Activated CD4-positive, alpha-beta memory T cell treated with anti-CD3 and anti-CD28 coated beads, Interleukin-2, amount 10 ng/mL, durations not matched to agents 7 days and 5 days (primary cell): ENCODE measurements around the gene SUPT5H. TPM values are rescaled to one million over a fixed set of nuclear protein-coding genes. Genes with fewer than 3 reads are reported as not detected.
"Not testable (repeated sequence)": the region's sequence is repeated elsewhere in the genome, so short reads cannot be mapped to it uniquely, and the experiment has no call there.

Source experiments
- CTCF ChIA-PET: fragments of 350-600 bp; sonication (Branson Sonifier 250); formaldehyde crosslinking; loops from one replicate; lab custom pipeline; 2021; ENCODE audit warnings: antibody characterized with exemption, inconsistent platforms; lab: Charles Lee
- POLR2A ChIA-PET: fragments of 350-600 bp; sonication (Branson Sonifier 250); formaldehyde crosslinking; loops from one replicate; lab custom pipeline; 2021; ENCODE audit warnings: antibody characterized with exemption; lab: Charles Lee
- DNase-seq: peaks from one replicate; pipeline ENCODE4 v3.0.0-alpha.2; 2020
- H3K27ac Mint-ChIP-seq: one replicate; pipeline ENCODE4 v1.8.0; 2021; ENCODE audit warnings: mild to moderate bottlenecking, mixed read lengths
- H3K27me3 Mint-ChIP-seq: one replicate; pipeline ENCODE4 v1.8.0; 2021; ENCODE audit warnings: mixed read lengths
- H3K36me3 Mint-ChIP-seq: one replicate; pipeline ENCODE4 v1.8.0; 2021; ENCODE audit warnings: low read depth, mixed read lengths
- H3K4me1 Mint-ChIP-seq: one replicate; pipeline ENCODE4 v1.8.0; 2021; ENCODE audit warnings: mixed read lengths
- H3K4me3 Mint-ChIP-seq: one replicate; pipeline ENCODE4 v1.8.0; 2021; ENCODE audit warnings: mild to moderate bottlenecking, mixed read lengths
- H3K9me3 Mint-ChIP-seq: one replicate; pipeline ENCODE4 v1.8.0; 2021; ENCODE audit warnings: mixed read lengths
- total RNA-seq, 2 experiments: library from RNA; stranded (reverse); gene quantifications; one replicate each; pipeline ENCODE4 v1.2.3, GENCODE V29; 2021

The SUPT5H gene
- total RNA-seq, 2 experiments from 2014 or later: 153 to 159 TPM

- CTCF ChIA-PET: no interaction called here
- peaks cover 66% of the 10 kb centered on the region for H3K4me1 Mint-ChIP-seq
- no peaks in the 10 kb centered on the region for H3K27me3 Mint-ChIP-seq
- peak overlapping the region; percentile 91 for H3K4me3 Mint-ChIP-seq
- H3K36me3 Mint-ChIP-seq: peaks cover 59% of the 10 kb centered on the region
- DNase-seq: no peak
- no peaks in the 10 kb centered on the region for H3K9me3 Mint-ChIP-seq
- POLR2A ChIA-PET: interaction anchor here (1.1 to 5.4 kb wide), 3 partner anchors 13 to 32 kb away, joined by 3 to 133 read pairs (median 3); partner anchors contain the start of genes RPS16 and TIMM50
- peak overlapping the region; percentile 94 for H3K27ac Mint-ChIP-seq
Observed at GRCh38 chr19:39448271-39448670, 2.9 kb downstream of the SUPT5H start.

GRCh38 chr19:39449116-39449797 is 3.9 kb downstream of the SUPT5H start:
- H3K4me1 Mint-ChIP-seq: peaks cover 66% of the 10 kb centered on the region
- POLR2A ChIA-PET: interaction anchor here (1.3 to 5.4 kb wide), 2 partner anchors 14 to 31 kb away, joined by 3 to 133 read pairs; partner anchors contain the start of genes RPS16 and TIMM50

GRCh38 chr19:39451257-39451656 is 5.9 kb downstream of the SUPT5H start:
- POLR2A ChIA-PET: interaction anchor here (2.3 kb wide), 1 partner anchor 15 kb away, joined by 9 read pairs; the partner anchor contains the start of gene RPS16
- CTCF ChIA-PET: interaction anchor here (0.6 kb wide), 1 partner anchor 24 kb away, joined by 3 read pairs; no protein-coding TSS in a partner anchor
- Mint-ChIP-seq H3K36me3 (peaks cover 62% of the 10 kb centered on the region), H3K4me1 (peaks cover 62% of the 10 kb centered on the region)
- not testable (repeated sequence) for DNase-seq, H3K27me3 Mint-ChIP-seq, H3K9me3 Mint-ChIP-seq, H3K4me3 Mint-ChIP-seq, H3K27ac Mint-ChIP-seq

More at GRCh38 chr19:39449116-39449797, 3.9 kb downstream of the SUPT5H start:
- H3K9me3 Mint-ChIP-seq: no peaks in the 10 kb centered on the region
- H3K27ac Mint-ChIP-seq: peak overlapping the region; percentile 94
- peak overlapping the region; percentile 53 for H3K4me3 Mint-ChIP-seq
- CTCF ChIA-PET: interaction anchor here (0.7 to 1.4 kb wide), 2 partner anchors 23 to 25 kb away, joined by 3 to 8 read pairs; no protein-coding TSS in a partner anchor
- DNase-seq: no peak
- H3K27me3 Mint-ChIP-seq: no peaks in the 10 kb centered on the region
- peaks cover 67% of the 10 kb centered on the region for H3K36me3 Mint-ChIP-seq

- no peak overlapping the region for H3K4me3 Mint-ChIP-seq
- ChIA-PET POLR2A (interaction anchor here (1.2 kb wide), 1 partner anchor 11 kb away, joined by 3 read pairs; no protein-coding TSS in a partner anchor), CTCF (interaction anchor here (0.6 to 4.0 kb wide), 3 partner anchors 8 to 23 kb away, joined by 3 to 20 read pairs (median 3); no protein-coding TSS in a partner anchor)
- no peak for DNase-seq
- H3K27ac Mint-ChIP-seq: no peak overlapping the region
- H3K36me3 Mint-ChIP-seq: peaks cover 72% of the 10 kb centered on the region
- no peaks in the 10 kb centered on the region for H3K27me3 Mint-ChIP-seq
- H3K9me3 Mint-ChIP-seq: no peaks in the 10 kb centered on the region
- no peaks in the 10 kb centered on the region for H3K4me1 Mint-ChIP-seq
Observed at GRCh38 chr19:39463403-39463802, 18.0 kb downstream of the SUPT5H start.

- Mint-ChIP-seq H3K27me3 (no peaks in the 10 kb centered on the region), H3K4me1 (peaks cover 2% of the 10 kb centered on the region), H3K9me3 (no peaks in the 10 kb centered on the region), H3K36me3 (peaks cover 79% of the 10 kb centered on the region), H3K27ac (no peak overlapping the region), H3K4me3 (no peak overlapping the region)
- CTCF ChIA-PET: no interaction called here
- POLR2A ChIA-PET: no interaction called here
- DNase-seq: no peak
Observed at GRCh38 chr19:39465956-39466747, 20.8 kb downstream of the SUPT5H start.

- H3K36me3 Mint-ChIP-seq: peaks cover 85% of the 10 kb centered on the region
- POLR2A ChIA-PET: interaction anchor here (1.4 to 1.7 kb wide), 2 partner anchors 12 to 27 kb away, joined by 3 to 4 read pairs; partner anchors contain the start of gene TIMM50
- DNase-seq: no peak
- H3K9me3 Mint-ChIP-seq: no peaks in the 10 kb centered on the region
- no peak overlapping the region for H3K27ac Mint-ChIP-seq
- CTCF ChIA-PET: no interaction called here
- H3K27me3 Mint-ChIP-seq: no peaks in the 10 kb centered on the region
- H3K4me1 Mint-ChIP-seq: peaks cover 11% of the 10 kb centered on the region
- no peak overlapping the region for H3K4me3 Mint-ChIP-seq
Observed at GRCh38 chr19:39467941-39468340, 22.6 kb downstream of the SUPT5H start.

- Mint-ChIP-seq H3K36me3 (peaks cover 81% of the 10 kb centered on the region), H3K27ac (no peak overlapping the region), H3K27me3 (no peaks in the 10 kb centered on the region), H3K4me3 (no peak overlapping the region), H3K4me1 (peaks cover 11% of the 10 kb centered on the region), H3K9me3 (no peaks in the 10 kb centered on the region)
- ChIA-PET POLR2A (interaction anchor here (1.4 to 1.7 kb wide), 2 partner anchors 11 to 28 kb away, joined by 3 to 4 read pairs; partner anchors contain the start of gene TIMM50), CTCF (no interaction called here)
- no peak for DNase-seq
Observed at GRCh38 chr19:39469036-39469435, 23.7 kb downstream of the SUPT5H start.

GRCh38 chr19:39469567-39469966 is 24.2 kb downstream of the SUPT5H start:
- no peak for DNase-seq
- H3K36me3 Mint-ChIP-seq: peaks cover 84% of the 10 kb centered on the region
- H3K4me1 Mint-ChIP-seq: peaks cover 11% of the 10 kb centered on the region
- H3K27ac Mint-ChIP-seq: no peak overlapping the region
- H3K9me3 Mint-ChIP-seq: no peaks in the 10 kb centered on the region
- CTCF ChIA-PET: no interaction called here
- H3K4me3 Mint-ChIP-seq: no peak overlapping the region
- POLR2A ChIA-PET: interaction anchor here (1.7 kb wide), 1 partner anchor 11 kb away, joined by 4 read pairs; the partner anchor contains the start of gene TIMM50
- no peaks in the 10 kb centered on the region for H3K27me3 Mint-ChIP-seq

GRCh38 chr19:39470724-39471339 is 25.4 kb downstream of the SUPT5H start:
- H3K4me3 Mint-ChIP-seq: no peak overlapping the region
- H3K9me3 Mint-ChIP-seq: no peaks in the 10 kb centered on the region
- DNase-seq: no peak
- peaks cover 11% of the 10 kb centered on the region for H3K4me1 Mint-ChIP-seq
- H3K27ac Mint-ChIP-seq: no peak overlapping the region
- no peaks in the 10 kb centered on the region for H3K27me3 Mint-ChIP-seq
- H3K36me3 Mint-ChIP-seq: peaks cover 84% of the 10 kb centered on the region
- ChIA-PET CTCF (interaction anchor here (1.1 kb wide), 1 partner anchor 27 kb away, joined by 3 read pairs; no protein-coding TSS in a partner anchor), POLR2A (no interaction called here)

GRCh38 chr19:39471756-39472536 is 26.6 kb downstream of the SUPT5H start:
- POLR2A ChIA-PET: no interaction called here

GRCh38 chr19:39472746-39473442 is 27.5 kb downstream of the SUPT5H start:
- Mint-ChIP-seq H3K9me3 (no peaks in the 10 kb centered on the region), H3K4me3 (no peak overlapping the region), H3K4me1 (peaks cover 11% of the 10 kb centered on the region), H3K36me3 (peaks cover 78% of the 10 kb centered on the region), H3K27ac (no peak overlapping the region), H3K27me3 (no peaks in the 10 kb centered on the region)
- no peak for DNase-seq
- POLR2A ChIA-PET: no interaction called here
- CTCF ChIA-PET: interaction anchor here (2.0 kb wide), 1 partner anchor 10 kb away, joined by 20 read pairs; no protein-coding TSS in a partner anchor

More at GRCh38 chr19:39471756-39472536, 26.6 kb downstream of the SUPT5H start:
- H3K9me3 Mint-ChIP-seq: no peaks in the 10 kb centered on the region
- no peaks in the 10 kb centered on the region for H3K27me3 Mint-ChIP-seq
- peaks cover 11% of the 10 kb centered on the region for H3K4me1 Mint-ChIP-seq
- no peak overlapping the region for H3K27ac Mint-ChIP-seq
- no peak overlapping the region for H3K4me3 Mint-ChIP-seq
- peaks cover 81% of the 10 kb centered on the region for H3K36me3 Mint-ChIP-seq
- DNase-seq: no peak
- CTCF ChIA-PET: interaction anchor here (0.5 to 1.1 kb wide), 3 partner anchors 9 to 26 kb away, joined by 3 read pairs; partner anchors contain the start of gene TIMM50
